Left ventricle myocardium superior (tissue), 1 donor: ENCODE results near the gene KIF5A. TPM values are rescaled to one million over a fixed set of nuclear protein-coding genes. Genes with fewer than 3 reads are reported as not detected.
"Not testable (repeated sequence)": the region's sequence is repeated elsewhere in the genome, so short reads cannot be mapped to it uniquely, and the experiment has no call there.

Experiments
- ATAC-seq: fragments of 200-7000 bp; cut with Tn5 transposase; one replicate; pipeline ENCODE4 v1.9.1; 2020; ENCODE audit warnings: mild to moderate bottlenecking, moderate library complexity
- DNase-seq: peaks from one replicate; pipeline ENCODE4 v3.0.0-alpha.2; 2020
- intact Hi-C: fragments of 100-400 bp; cut with micrococcal nuclease; formaldehyde crosslinking; loops from one replicate; pipeline ENCODE4 v1.11.0; 2022
- long read RNA-seq: library from polyadenylated mRNA; unstranded; transcript quantifications from one replicate; pipeline ENCODE4 v2.0.0, GENCODE V29; 2021
- total RNA-seq: library from RNA; stranded (reverse); fragmentation: NEBNext Ultra II Directional; extraction: Animal tissue kit (Norgen Biotek cat#: 25700); gene quantifications from one replicate; pipeline ENCODE4 v1.2.1, GENCODE V29; 2021
- donor health status: DM: no; HTN: yes; CAD: no; lungs with severe emphysema.

Gene KIF5A
- 0.12 TPM for total RNA-seq
- long read RNA-seq = 0 reads

DNA sequence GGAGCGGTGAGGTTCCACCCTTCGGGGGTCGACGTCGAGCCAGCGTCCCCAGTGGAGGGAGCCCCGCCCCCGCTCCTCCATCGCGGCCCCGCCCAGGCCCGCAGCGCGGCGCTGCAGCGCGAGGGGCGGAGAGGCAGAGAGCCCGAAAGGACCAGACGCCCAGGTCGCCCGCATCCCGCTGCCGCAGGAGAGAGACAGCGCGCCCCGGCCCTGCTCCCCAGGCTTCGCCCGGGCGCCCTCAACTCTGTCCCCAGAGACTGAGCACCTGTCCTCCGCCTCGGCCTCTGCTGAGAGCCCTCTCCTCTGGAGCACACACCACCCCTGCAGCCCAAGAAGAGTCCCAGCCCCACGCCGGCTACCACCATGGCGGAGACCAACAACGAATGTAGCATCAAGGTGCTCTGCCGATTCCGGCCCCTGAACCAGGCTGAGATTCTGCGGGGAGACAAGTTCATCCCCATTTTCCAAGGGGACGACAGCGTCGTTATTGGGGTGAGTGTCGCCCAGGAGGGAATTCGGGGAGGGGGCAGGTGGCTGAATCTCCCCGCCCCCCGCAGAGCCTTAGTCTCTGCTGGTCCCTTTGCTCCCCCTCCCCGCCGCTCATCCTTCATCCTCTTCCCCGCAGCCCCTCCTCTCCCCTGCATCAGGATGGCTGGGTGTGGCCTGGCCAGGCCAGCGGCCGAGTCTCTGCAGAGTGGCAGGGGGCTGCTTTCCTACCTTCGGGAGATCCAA lies at the start of gene KIF5A:
TSS of gene KIF5A (plus strand) at position 136 of the 732 bp plus-strand sequence. CDS start at position 364, 228 bp downstream.
- DNase-seq = peak; percentile 47
- ATAC-seq = no peak

DNA sequence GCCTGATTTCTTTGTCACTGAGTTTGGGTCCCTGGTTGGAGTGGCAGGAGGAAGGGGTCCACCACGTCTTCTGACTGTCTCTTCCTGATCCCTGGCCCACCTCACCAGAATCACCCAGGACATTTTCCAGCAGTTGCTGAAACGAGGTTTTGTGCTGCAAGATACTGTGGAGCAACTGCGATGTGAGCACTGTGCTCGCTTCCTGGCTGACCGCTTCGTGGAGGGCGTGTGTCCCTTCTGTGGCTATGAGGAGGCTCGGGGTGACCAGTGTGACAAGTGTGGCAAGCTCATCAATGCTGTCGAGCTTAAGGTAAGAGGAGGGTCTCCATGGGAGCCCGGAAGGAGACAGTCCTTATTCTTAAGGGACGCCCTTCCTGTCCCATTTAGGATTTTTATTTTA lies 49.6 kb upstream of the KIF5A start:
- intact Hi-C loops = no loop called here
- ATAC-seq (no peak), DNase-seq (no peak)

More for the DNA sequence above, at the start of gene KIF5A:
- intact Hi-C loops = no loop called here

DNA sequence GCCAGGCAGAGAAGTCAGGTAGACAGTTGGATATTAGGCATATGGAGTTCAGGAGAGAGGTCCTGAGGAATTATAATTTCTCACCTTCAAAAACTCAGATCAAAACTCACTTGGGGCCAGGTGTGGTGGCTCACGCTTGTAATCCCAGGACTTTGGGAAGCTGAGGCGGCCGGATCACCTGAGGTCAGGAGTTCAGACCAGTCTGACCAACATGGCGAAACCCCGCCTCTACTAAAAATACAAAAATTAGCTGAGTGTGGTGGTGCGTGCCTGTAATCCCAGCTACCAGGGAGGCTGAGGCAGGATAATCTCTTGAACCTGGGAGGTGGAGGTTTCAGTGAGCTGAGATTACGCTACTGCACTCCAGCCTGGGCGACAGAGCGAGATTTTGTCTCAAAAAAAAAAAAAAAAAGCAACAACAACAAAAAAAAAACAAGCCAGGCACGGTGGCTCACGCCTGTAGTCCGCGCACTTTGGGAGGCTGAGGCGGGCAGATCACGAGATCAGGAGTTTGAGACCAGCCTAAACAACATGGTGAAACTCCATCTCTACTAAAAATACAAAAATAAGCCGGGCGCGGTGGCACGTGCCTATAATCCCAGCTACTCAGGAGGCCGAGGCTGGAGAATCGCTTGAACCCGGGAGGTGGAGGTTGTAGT lies 47.4 kb upstream of the KIF5A start:
- DNase-seq, intact Hi-C loops, ATAC-seq: not testable (repeated sequence)

DNA sequence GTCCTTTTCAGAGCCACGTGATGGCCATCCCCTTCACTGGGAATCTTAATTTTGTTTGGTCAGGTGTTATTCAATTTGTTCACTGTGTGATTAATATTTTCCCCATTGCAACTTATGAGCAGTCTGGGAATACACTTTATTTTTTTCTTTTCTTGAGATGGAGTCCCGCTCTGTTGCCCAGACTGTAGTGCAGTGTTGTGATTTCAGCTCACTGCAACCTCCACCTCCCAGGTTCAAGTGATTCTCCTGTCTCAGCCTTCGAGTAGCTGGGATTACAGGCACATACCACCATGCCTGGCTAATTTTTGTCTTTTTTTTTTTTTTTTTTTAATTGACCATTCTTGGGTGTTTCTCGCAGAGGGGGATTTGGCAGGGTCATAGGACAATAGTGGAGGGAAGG lies 43.3 kb upstream of the KIF5A start:
- ATAC-seq, DNase-seq, intact Hi-C loops: not testable (repeated sequence)

DNA sequence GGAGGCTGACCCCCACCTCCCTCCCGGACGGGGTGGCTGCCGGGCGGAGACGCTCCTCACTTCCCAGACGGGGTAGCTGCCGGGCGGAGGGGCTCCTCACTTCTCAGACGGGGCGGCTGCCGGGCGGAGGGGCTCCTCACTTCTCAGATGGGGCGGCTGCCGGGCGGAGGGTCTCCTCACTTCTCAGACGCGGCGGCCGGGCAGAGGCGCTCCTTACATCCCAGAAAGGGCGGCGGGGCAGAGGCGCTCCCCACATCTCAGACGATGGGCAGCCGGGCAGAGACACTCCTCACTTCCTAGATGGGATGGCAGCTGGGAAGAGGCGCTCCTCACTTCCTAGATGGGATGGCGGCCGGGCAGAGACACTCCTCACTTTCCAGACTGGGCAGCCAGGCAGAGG lies 42.0 kb upstream of the KIF5A start:
- intact Hi-C loops, DNase-seq, ATAC-seq: not testable (repeated sequence)

DNA sequence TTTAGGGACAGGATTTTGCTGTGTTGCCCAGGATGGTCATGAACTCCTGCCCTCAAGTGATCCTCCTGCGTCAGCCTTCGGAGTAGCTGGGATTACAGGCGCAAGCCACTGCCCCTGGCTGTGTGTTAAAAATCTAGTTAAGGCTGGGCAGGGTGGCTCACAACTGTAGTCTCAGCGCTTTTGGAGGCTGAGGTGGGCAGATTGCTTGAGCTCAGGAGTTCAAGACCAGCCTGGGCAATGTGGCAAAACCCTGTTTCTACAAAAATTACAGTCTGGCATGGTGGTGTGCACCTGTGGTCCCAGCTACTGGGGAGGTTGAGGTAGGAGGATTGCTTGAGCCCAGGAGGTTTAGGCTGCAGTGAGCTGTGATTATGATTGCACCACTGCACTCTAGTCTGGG lies 38.7 kb upstream of the KIF5A start:
- DNase-seq (no peak), ATAC-seq (no peak)
- intact Hi-C loops = no loop called here

DNA sequence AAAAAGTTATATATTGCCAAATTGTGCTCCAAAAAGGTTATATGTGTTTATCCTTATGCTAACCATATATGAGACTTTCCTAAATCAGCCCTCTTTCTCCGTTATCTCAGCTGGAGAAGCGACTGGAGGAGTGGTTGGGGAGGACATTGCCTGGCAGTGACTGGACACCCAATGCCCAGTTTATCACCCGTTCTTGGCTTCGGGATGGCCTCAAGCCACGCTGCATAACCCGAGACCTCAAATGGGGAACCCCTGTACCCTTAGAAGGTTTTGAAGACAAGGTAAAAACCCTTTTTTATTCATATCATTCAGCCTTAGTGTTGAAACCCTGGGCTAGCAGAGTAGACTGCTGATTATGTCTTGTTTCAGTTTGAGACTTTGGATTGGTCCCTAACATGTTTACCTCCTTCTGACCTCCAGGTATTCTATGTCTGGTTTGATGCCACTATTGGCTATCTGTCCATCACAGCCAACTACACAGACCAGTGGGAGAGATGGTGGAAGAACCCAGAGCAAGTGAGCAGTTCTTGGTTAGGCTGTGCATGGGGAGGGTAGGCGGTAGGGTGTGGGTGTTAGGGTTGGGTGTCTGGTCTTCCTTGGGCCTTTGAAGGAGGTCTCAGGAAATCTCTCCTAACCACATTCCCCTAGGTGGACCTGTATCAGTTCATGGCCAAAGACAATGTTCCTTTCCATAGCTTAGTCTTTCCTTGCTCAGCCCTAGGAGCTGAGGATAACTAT lies 38.1 kb upstream of the KIF5A start:
- DNase-seq = no peak
- no peak for ATAC-seq
- intact Hi-C loops = no loop called here

DNA sequence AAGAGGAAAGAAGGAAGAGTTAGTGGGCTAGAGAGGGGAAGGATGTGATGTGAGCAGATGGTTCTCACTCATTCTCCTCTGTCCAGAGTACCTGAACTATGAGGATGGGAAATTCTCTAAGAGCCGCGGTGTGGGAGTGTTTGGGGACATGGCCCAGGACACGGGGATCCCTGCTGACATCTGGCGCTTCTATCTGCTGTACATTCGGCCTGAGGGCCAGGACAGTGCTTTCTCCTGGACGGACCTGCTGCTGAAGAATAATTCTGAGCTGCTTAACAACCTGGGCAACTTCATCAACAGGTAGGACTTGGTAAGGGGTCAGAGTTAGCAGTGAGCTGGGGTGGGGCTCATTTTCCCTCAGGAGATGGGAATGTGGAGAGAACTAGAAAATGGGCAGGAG lies 37.2 kb upstream of the KIF5A start:
- intact Hi-C loops = no loop called here
- ATAC-seq (no peak), DNase-seq (no peak)

DNA sequence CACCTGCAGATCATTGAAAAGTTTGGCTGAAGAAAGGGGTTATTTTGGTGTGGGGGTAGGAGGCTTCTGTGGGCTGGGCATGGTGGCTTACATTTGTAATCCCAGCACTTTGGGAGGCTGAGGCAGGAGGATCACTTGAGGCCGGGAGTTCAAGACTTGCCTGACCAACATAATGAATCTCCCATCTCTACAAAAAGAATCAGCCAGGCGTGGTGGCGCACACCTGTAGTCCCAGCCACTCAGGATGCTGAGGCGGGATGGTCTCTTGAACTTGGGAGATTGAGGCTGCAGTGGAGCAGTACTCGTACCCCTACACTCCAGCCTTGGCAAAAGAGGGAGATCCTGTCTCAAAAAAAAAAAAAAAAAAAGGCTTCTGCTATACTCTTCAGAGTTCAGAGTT lies 36.6 kb upstream of the KIF5A start:
- DNase-seq = no peak
- ATAC-seq = no peak
- intact Hi-C loops = no loop called here

DNA sequence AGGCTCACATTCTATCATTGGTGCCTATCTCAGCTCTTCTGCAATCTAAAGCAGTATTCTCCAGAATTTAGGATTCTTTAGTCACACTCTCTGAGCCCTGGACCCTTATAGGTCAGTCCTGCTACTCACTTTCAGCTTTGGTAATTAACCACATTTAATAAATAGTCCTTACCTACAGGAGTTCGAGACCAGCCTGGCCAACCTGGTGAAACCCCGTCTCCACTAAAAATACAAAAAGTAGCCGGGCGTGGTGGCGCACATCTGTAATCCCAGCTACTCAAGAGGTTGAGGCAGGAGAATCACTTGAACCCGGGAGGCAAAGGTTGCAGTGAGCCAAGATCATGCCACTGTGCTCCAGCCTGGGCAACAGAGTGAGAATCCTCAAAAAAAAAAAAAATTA lies 36.2 kb upstream of the KIF5A start:
- intact Hi-C loops, ATAC-seq, DNase-seq: not testable (repeated sequence)

DNA sequence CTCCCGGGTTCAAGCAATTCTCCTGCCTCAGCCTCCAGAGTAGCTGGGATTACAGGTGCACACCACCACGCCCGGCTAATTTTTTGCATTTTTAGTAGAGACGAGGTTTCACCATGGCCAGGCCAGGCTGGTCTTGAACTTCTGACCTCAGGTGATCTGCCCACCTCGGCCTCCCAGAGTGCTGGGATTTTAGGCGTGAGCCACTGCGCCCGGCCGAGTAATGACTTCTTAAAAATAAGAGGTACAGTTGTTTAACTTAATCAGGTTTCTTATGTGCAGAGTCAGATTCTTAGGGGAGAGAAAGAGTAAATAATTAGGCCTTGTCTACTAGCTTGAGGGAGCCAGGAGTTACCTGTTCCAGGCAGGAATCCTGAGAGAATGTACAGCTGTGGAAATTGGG lies 35.6 kb upstream of the KIF5A start:
- ATAC-seq, intact Hi-C loops, DNase-seq: not testable (repeated sequence)

DNA sequence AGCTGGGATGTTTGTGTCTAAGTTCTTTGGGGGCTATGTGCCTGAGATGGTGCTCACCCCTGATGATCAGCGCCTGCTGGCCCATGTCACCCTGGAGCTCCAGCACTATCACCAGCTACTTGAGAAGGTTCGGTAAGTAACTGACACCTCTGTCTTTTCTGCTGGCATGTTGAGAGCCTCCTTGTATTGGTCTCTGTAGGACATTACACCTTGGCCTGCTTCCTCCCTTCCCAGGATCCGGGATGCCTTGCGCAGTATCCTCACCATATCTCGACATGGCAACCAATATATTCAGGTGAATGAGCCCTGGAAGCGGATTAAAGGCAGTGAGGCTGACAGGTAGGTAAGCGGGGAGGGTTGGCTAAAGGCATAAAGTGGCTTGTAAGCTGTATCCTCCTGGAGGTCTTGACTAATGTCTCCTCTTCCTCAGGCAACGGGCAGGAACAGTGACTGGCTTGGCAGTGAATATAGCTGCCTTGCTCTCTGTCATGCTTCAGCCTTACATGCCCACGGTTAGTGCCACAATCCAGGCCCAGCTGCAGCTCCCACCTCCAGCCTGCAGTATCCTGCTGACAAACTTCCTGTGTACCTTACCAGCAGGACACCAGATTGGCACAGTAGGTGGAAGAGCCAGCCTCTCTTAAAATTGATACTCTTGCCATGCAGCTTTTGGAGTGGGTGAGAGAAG lies 35.0 kb upstream of the KIF5A start:
- DNase-seq (no peak), ATAC-seq (no peak)
- intact Hi-C loops = no loop called here

DNA sequence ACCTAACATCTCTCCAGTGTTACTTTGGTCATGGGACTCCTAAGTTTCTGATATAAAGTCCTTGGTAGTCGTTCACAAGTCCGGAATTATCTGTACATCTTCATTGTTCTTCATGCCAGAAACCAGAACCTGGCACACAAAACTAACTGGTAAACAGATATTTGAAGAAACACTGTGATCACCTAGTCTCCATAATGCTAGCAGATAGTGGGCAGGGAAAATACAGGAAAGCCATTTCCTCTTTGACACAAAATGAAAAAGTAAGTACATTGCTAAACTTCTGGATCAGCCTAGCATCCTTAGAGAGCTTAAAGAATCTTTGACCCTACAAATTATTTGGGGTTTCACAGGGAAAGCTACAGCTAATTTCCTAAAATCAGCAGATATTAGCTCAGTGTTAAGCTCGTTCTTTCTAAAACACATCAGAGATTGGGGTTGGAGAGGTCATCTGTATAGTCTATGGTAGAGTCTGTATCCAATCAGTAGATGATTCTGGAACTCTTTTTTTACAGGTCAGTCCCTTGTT lies 34.4 kb upstream of the KIF5A start:
- ATAC-seq (no peak), DNase-seq (no peak)
- intact Hi-C loops = no loop called here

DNA sequence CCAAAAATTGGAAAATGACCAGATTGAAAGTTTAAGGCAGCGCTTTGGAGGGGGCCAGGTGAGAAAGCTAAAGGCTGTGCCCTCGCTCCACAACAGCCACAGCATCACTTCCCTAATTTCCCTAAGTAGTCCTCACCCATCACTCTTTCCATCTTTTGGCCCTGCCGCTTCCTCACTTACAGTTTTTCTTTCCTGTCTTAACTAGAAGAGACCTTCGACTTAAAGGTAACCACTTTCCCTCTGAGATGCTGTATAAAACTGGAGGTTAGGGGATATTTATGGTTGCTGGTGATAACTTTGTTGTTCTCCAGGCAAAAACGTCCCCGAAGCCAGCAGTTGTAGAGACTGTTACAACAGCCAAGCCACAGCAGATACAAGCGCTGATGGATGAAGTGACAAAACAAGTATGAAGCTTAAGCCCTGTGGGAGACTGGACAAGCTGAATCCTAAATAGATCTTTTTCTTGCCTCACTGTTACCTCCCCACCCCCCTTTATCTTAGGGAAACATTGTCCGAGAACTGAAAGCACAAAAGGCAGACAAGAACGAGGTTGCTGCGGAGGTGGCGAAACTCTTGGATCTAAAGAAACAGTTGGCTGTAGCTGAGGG lies 33.8 kb upstream of the KIF5A start:
- ATAC-seq (no peak), DNase-seq (no peak)
- intact Hi-C loops = no loop called here

DNA sequence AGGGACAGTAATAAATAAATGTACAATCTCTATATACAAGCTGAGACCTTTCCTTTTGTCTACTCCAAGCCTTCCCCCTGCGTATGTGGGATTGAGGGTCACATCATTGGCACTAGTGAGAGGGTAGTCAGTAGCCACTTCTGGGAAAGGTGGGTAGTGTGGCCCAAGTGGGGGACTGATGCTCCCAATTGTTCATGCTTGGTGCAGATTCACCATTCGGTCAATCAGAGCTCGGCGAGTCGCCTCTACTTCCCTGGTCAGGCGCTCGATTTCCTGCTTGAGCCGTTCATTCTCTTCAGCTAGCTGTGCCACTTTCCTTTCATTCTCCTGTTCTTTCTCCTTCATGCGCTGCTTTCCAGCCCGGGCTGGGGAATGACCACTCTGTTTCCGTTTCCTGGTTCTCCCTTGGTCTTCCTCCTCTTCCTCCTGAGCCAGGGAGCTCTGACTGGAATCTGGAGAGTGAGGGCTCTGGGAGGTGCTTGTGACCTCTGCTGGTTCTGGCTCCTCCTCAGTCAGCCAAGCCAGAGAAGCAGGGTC lies 33.2 kb upstream of the KIF5A start:
- ATAC-seq (no peak), DNase-seq (no peak)
- intact Hi-C loops = no loop called here

DNA sequence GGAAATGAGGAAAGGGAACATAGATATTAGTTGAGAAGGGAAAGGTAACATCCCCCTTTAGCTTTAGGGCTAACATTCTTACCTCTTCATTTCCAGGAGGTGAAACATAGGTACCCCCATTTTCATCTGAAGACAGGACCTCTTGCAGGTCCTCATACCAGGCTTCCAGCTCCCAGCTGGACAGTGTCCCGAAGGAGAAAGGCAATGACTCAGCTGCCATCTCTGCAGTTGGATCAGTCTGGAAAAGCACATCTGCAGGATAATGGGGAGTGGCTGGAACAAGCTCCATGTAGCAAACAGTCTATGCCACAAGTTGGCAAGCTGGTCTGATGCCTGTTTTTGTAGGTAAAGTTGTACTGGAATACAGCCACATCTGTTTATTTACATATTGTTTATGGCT lies 32.7 kb upstream of the KIF5A start:
- ATAC-seq (no peak), DNase-seq (no peak)
- intact Hi-C loops = no loop called here

DNA sequence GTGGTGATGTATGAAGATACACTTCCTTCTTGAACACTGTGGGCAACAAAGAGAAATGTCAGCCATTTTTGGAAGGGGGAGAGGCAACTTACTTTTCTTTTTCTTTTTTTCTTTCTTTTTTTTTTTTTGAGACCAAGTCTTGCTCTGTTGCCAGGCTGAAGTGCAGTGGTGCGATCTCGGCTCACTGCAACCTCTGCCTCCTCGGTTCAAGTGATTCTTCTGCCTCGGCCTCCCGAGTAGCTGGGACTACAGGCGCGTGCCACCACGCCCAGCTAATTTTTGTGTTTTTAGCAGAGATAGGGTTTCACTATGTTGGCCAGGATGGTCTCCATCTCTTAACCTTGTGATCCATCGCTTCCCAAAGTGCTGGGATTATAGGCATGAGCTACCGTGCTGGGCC lies 32.1 kb upstream of the KIF5A start:
- ATAC-seq, intact Hi-C loops, DNase-seq: not testable (repeated sequence)

DNA sequence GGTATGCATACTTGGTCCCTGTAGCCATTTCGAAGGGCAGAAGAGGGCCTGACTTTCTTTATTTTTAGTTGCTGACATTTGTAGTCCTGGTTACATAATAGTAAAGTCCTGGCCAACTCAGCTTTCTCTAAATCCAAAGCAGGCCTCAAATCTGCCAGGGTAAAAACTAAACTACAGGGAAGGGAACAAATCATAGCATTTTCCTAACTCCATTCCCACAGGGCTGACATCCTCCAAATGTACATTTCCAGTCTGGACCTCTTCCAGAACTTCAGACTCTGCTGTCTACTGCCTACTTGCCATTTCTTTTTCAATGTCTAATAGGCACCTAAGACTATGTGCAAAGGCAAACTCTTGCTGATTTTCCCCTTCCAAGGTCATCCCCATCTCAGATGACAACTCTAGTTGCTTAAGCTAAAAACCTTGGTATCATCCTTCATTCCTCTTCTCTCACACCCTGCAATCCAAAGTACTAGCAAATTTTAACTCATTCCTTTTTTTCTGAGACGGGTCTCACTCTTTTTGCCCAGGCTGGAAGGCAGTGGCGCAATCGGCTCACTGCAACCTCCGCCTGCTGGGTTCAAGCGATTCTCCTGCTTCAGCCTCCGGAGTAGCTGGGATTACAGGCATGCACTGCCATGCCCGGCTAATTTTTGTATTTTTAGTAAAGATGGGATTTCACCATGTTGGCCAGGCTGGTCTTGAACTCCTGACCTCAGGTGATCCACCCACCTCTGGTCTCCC lies 31.5 kb upstream of the KIF5A start:
- ATAC-seq = no peak
- no peak for DNase-seq
- intact Hi-C loops = no loop called here
